Lower leg skin (tissue), 3 donors: ENCODE measurements around the gene HDLBP.

ENCODE experiments used
- POLR2A ChIP-seq, 2 donors: fragments of 450-650 bp; IDR thresholded peaks; one replicate each; pipeline ENCODE4 v1.6.1; 2016 to 2017; ENCODE audit warnings: antibody characterized with exemption in 2 of 2, mild to moderate bottlenecking in 1 of 2, moderate library complexity in 1 of 2
- TF ChIP-seq, protein P1 (sequence below), 3 donors: fragments of 450-650 bp; IDR thresholded peaks; one replicate each; pipeline ENCODE4 v1.5.1; 2016; ENCODE audit warnings: antibody characterized with exemption in 3 of 3, mild to moderate bottlenecking in 3 of 3, moderate library complexity in 2 of 3

DNA sequence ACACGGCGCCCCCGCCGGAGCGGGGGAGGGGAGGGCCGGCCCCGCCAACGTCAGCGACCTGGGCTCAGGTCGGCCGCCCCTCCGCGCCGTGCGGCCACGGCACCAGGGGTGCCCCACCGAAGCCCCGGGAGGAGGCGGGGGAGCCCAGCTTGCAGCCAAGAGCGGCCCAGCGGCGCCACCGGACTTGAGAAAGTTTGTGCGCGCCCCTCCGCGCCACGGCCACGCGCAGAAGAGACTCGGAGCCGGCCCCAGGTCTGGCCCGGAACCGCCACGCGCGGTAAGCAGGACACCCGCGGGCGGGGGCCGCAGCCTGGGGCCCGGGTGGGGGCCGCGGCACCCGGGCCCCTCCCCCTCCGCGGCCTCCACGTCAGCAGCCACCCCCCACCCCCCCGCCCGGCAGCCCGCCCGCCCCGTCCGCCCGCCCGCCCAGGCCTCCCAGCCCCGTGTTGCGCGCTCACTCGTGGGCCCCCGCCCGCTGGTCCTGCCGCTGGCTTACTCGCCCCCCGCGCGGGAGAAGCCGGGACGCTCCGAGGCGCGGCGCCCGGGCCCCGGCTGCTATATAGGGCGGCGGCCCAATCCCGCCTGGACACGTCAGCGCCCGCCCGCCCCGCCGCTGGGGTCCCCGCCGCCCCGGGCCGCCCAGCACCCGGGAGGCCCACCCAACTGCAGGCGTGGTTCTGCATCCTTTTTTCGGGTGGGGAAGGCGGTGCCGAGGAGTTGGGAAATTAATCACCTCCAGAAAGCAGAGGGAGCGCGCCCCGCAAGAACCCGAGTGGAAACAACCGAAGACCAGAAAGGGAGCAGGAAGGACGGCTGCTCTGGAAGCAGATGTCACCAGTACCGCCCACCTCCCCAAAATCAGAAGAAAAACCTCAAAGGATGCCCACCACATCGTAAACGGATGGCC, 42.9 kb downstream of the HDLBP start:
- TF ChIP-seq, protein P1, sequence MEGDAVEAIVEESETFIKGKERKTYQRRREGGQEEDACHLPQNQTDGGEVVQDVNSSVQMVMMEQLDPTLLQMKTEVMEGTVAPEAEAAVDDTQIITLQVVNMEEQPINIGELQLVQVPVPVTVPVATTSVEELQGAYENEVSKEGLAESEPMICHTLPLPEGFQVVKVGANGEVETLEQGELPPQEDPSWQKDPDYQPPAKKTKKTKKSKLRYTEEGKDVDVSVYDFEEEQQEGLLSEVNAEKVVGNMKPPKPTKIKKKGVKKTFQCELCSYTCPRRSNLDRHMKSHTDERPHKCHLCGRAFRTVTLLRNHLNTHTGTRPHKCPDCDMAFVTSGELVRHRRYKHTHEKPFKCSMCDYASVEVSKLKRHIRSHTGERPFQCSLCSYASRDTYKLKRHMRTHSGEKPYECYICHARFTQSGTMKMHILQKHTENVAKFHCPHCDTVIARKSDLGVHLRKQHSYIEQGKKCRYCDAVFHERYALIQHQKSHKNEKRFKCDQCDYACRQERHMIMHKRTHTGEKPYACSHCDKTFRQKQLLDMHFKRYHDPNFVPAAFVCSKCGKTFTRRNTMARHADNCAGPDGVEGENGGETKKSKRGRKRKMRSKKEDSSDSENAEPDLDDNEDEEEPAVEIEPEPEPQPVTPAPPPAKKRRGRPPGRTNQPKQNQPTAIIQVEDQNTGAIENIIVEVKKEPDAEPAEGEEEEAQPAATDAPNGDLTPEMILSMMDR (IDR thresholded peaks at IDR 0.05) = no peak
- no peak for TF ChIP-seq POLR2A (IDR thresholded peaks at IDR 0.05)
